K562 (cell line): Measurements from ENCODE around the gene UBE2M. TPM values are rescaled to one million over a fixed set of nuclear protein-coding genes. Genes with fewer than 3 reads are reported as not detected.
A peak's percentile ranks its signal among the peaks of the same experiment; 100 is the strongest.

Experiments used
- CBX8 ChIP-seq: fragments of 200-600 bp; sonication (generic); IDR thresholded peaks from 2 replicates; pipeline ENCODE4 v1.6.1; 2012; ENCODE audit warnings: borderline replicate concordance, mixed run types, low read depth, mild to moderate bottlenecking, moderate library complexity, mixed read lengths, low read length, control low read depth, inconsistent platforms; ENCODE audit not compliant: poor library complexity, severe bottlenecking; ENCODE audit errors: extremely low read depth
- CXXC5 ChIP-seq: fragments of 250-450 bp; sonication (Bioruptor Pico); IDR thresholded peaks from 2 replicates; pipeline ENCODE4 v1.8.0; 2022; ENCODE audit warnings: inconsistent platforms, mild to moderate bottlenecking, moderate library complexity
- ETV5 ChIP-seq: sonication (generic); formaldehyde crosslinking; IDR thresholded peaks from 2 replicates; pipeline ENCODE4 v1.4.0; 2020; ENCODE audit warnings: low read depth, mild to moderate bottlenecking, missing genetic modification reagents
- ETV6 ChIP-seq, 3 experiments: fragments of 150-350 bp in 1 of 3; sonication (generic) in 1 of 3; formaldehyde crosslinking in 1 of 3; IDR thresholded peaks; 2 replicates each; pipeline versions ENCODE4 v1.6.1 to v1.8.0; 2014 to 2022; ENCODE audit warnings: borderline replicate concordance in 2 of 3, low read depth in 2 of 3, antibody characterized with exemption in 1 of 3, low read length in 1 of 3, mild to moderate bottlenecking in 1 of 3, missing genetic modification reagents in 1 of 3
- GATAD2A ChIP-seq: fragments of 450-650 bp; IDR thresholded peaks from 2 replicates; pipeline ENCODE4 v1.6.1; 2017
- HMG20A ChIP-seq: fragments of 450-650 bp; formaldehyde crosslinking; conservative IDR thresholded peaks from 2 replicates; pipeline ENCODE4 v1.4.0; 2020; ENCODE audit warnings: mild to moderate bottlenecking, mixed read lengths
- HNRNPLL ChIP-seq: fragments of 200-400 bp; formaldehyde crosslinking; IDR thresholded peaks from 2 replicates; pipeline ENCODE4 v1.6.1; 2017; ENCODE audit warnings: low read length, low read depth, mild to moderate bottlenecking; ENCODE audit not compliant: poor library complexity, severe bottlenecking
- NEUROD1 ChIP-seq: fragments of 150-350 bp; IDR thresholded peaks from 2 replicates; pipeline ENCODE4 v1.6.1; 2014; ENCODE audit warnings: borderline replicate concordance, low read length, low read depth; ENCODE audit not compliant: partially characterized antibody
- RFX1 ChIP-seq: fragments of 450-650 bp; IDR thresholded peaks from 2 replicates; pipeline ENCODE4 v1.6.1; 2016; ENCODE audit warnings: mild to moderate bottlenecking, moderate library complexity
- THRAP3 ChIP-seq: fragments of 450-650 bp; IDR thresholded peaks from 2 replicates; pipeline ENCODE4 v1.6.1; 2016; ENCODE audit warnings: mild to moderate bottlenecking, inconsistent platforms, borderline replicate concordance
- ZNF140 ChIP-seq: fragments of 250-450 bp; sonication (Bioruptor Pico); IDR thresholded peaks from 2 replicates; pipeline ENCODE4 v1.8.0; 2021; ENCODE audit warnings: moderate library complexity, mild to moderate bottlenecking, inconsistent platforms
- ZNF224 ChIP-seq: sonication (generic); formaldehyde crosslinking; IDR thresholded peaks from 2 replicates; pipeline ENCODE4 v1.8.0; 2022; ENCODE audit warnings: mild to moderate bottlenecking, missing genetic modification reagents
- polyA plus RNA-seq, 8 experiments: library from polyadenylated mRNA; depleted of rRNA in 4 of 8; stranded (reverse) in 5 of 8; unstranded in 3 of 8; fragments of >200 nt; fragmentation: Nextera tagmentation in 2 of 8; fragmentation: Illumina TruSeq in 1 of 8; extraction: Ambion mirVana in 2 of 8; extraction: Trizol in 1 of 8; gene quantifications; 2 replicates each; pipeline versions ENCODE4 v1.2.1 to v1.2.3, GENCODE V29; 2011 to 2014; ENCODE audit warnings: inconsistent platforms in 1 of 8, missing spikeins in 1 of 8
- total RNA-seq, 7 experiments: library from RNA; depleted of rRNA in 6 of 7; stranded (reverse); fragments of >200 nt in 6 of 7; fragmentation: Illumina TruSeq in 2 of 7; extraction: Trizol in 2 of 7; gene quantifications; 2 replicates each; pipeline versions ENCODE4 v1.2.1 to v1.2.3, GENCODE V29; 2011 to 2021; ENCODE audit warnings: low replicate concordance in 1 of 7
- TF ChIP-seq, protein P1 (sequence below): IDR thresholded peaks from 2 replicates; pipeline ENCODE4 v1.6.1; 2016; ENCODE audit warnings: missing genetic modification characterization, missing compliant biosample characterization
- TF ChIP-seq, protein P2 (sequence below): fragments of 250-450 bp; sonication (Bioruptor Pico); IDR thresholded peaks from 2 replicates; pipeline ENCODE4 v1.4.0; 2020; ENCODE audit warnings: borderline replicate concordance
- TF ChIP-seq, protein P3 (sequence below): fragments of 250-450 bp; sonication (Bioruptor Pico); IDR thresholded peaks from 2 replicates; pipeline ENCODE4 v1.6.1; 2021; ENCODE audit warnings: mild to moderate bottlenecking

Gene UBE2M
- total and polyA plus RNA-seq, 9 of the 15 experiments (the other 6 are each of a cell fraction or from before 2014, with no cell fraction given), result 0.92 to 163 (median 85.7) TPM

DNA sequence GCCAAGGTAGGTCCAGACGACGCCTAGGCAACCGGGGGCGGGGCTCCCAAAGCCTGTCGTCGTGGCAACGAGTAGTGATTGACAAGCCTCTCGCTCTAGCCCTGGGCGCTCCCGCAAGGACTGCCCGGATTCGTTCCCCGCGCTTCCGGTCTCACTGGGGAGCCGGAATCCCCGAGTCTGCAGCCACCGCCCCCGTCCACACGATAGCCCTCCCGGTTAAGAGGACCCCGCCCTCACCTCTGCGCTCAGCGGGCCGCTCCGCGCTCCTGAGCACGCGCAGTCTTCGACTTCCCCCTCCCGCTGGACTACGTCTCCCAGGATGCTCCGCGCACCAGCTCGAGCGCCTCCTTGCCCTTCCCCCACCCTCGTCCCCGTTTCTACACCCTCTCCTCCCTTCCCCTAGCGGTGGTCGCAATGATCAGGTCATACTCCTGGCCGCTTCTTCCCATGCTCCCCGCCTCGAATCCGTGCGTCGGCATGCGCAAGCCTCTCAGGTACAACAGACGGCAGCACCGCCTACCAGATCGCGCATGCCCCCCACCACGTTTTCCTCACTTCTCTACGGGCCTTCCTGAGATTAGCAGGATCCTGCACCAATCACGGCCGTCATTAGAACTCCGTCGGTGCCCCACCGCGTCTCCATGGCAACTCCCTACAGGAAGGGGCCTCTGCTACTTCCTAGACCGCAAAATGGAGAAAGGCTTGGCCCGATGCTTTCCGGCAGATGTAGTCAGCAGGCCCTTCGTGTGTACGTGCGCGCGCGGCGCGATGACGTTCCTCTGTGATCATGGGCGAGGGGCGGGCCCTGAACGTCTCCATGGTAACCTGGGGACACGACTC is 14.6 kb upstream of the UBE2M start, which contains the start of gene MZF1 (continued):
- no peak; a peak in 1 of 4 replicates for TF ChIP-seq ETV6 (IDR thresholded peaks at IDR 0.05; ENCODE audit: borderline replicate concordance in 1 of 2, low read depth in 2 of 2, low read length in 1 of 2)
- TF ChIP-seq ETV6 (CRISPR knock-in tag; IDR thresholded peaks at IDR 0.05; ENCODE audit: borderline replicate concordance), result no peak
- TF ChIP-seq, protein P1, sequence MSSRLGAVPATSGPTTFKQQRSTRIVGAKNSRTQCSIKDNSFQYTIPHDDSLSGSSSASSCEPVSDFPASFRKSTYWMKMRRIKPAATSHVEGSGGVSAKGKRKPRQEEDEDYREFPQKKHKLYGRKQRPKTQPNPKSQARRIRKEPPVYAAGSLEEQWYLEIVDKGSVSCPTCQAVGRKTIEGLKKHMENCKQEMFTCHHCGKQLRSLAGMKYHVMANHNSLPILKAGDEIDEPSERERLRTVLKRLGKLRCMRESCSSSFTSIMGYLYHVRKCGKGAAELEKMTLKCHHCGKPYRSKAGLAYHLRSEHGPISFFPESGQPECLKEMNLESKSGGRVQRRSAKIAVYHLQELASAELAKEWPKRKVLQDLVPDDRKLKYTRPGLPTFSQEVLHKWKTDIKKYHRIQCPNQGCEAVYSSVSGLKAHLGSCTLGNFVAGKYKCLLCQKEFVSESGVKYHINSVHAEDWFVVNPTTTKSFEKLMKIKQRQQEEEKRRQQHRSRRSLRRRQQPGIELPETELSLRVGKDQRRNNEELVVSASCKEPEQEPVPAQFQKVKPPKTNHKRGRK (tag), result no peak
- TF ChIP-seq, protein P2, sequence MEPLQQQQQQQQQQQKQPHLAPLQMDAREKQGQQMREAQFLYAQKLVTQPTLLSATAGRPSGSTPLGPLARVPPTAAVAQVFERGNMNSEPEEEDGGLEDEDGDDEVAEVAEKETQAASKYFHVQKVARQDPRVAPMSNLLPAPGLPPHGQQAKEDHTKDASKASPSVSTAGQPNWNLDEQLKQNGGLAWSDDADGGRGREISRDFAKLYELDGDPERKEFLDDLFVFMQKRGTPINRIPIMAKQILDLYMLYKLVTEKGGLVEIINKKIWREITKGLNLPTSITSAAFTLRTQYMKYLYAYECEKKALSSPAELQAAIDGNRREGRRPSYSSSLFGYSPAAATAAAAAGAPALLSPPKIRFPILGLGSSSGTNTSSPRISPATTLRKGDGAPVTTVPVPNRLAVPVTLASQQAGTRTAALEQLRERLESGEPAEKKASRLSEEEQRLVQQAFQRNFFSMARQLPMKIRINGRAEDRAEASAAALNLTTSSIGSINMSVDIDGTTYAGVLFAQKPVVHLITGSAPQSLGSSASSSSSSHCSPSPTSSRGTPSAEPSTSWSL, result no peak
- TF ChIP-seq ETV5 (CRISPR knock-in tag), result peak; percentile 78
- peak; percentile 93 for TF ChIP-seq NEUROD1
- TF ChIP-seq, protein P3, sequence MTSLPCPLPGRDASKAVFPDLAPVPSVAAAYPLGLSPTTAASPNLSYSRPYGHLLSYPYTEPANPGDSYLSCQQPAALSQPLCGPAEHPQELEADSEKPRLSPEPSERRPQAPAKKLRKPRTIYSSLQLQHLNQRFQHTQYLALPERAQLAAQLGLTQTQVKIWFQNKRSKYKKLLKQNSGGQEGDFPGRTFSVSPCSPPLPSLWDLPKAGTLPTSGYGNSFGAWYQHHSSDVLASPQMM (CRISPR knock-in tag), result no peak
- TF ChIP-seq GATAD2A, result no peak
- peak; percentile 100 for TF ChIP-seq RFX1
- TF ChIP-seq ZNF140 (CRISPR knock-in tag), result no peak
- TF ChIP-seq CBX8, result no peak
- peak; percentile 77 for TF ChIP-seq CXXC5
- TF ChIP-seq ZNF224 (CRISPR knock-in tag), result no peak
- TF ChIP-seq THRAP3, result no peak
- no peak for TF ChIP-seq HMG20A (CRISPR knock-in tag)
- peak; percentile 58 for TF ChIP-seq HNRNPLL
